Measurements from ENCODE around the gene AOC2. TPM values are rescaled to one million over a fixed set of nuclear protein-coding genes. Genes with fewer than 3 reads are reported as not detected.

AOC2 gene
- total and polyA plus RNA-seq, 9 of the 15 experiments (the other 6 are each of a cell fraction or from before 2014, with no cell fraction given) = 0.08 to 0.91 (median 0.49) TPM

GRCh38 chr17:42830971-42831370 is 13.4 kb upstream of the AOC2 start:
- no peak overlapping the region for H2AFZ ChIP-seq (ENCODE audit: low read depth, low read length)
- in situ Hi-C loops (cut with MboI) = no loop called here
- no peak overlapping the region for H3K4me2 ChIP-seq (ENCODE audit: insufficient read depth, low read length)

More at GRCh38 chr17:42830971-42831370, 13.4 kb upstream of the AOC2 start:
- CTCF ChIA-PET (ENCODE audit: low intra/inter-chr PET ratio) = no interaction called here
- no TSS peak for BruUV-seq (replicated peaks)
- 0 out of 2 replicates have a peak, but pooled peaks cover 5% of the 10 kb centered on the region for H4K20me1 ChIP-seq (replicated peaks; ENCODE audit: control insufficient read depth, insufficient read depth, low read length)
- intact Hi-C loops (cut with micrococcal nuclease) = no loop called here
- H3K9me1 ChIP-seq (ENCODE audit: control insufficient read depth, insufficient read depth, low read length) = no peaks in the 10 kb centered on the region
- ATAC-seq = no peak
- no peak overlapping the region for H3K4me3 ChIP-seq
- no peak for TF ChIP-seq POLR2AphosphoS2 (IDR thresholded peaks at IDR 0.05; ENCODE audit: low read length)
- TF ChIP-seq ID3 (CRISPR knock-in tag; IDR thresholded peaks at IDR 0.05) = no peak
- no peak for TF ChIP-seq ID3 (tag; IDR thresholded peaks at IDR 0.05)
- TF ChIP-seq SNRNP70 (optimal IDR thresholded peaks at IDR 0.05; ENCODE audit: low read depth, low read length) = no peak
- no peak for TF ChIP-seq FOXA1 (IDR thresholded peaks at IDR 0.05; ENCODE audit: borderline replicate concordance)
- TF ChIP-seq ZNF449 (CRISPR knock-in tag; IDR thresholded peaks at IDR 0.05) = no peak
- peaks cover 20% of the 10 kb centered on the region for H3K36me3 ChIP-seq (ENCODE audit: control insufficient read depth, insufficient read depth, low read length)
- peaks cover 3 to 14% of the 10 kb centered on the region in 2 experiments; a peak in 4 of 5 replicates for H3K4me1 ChIP-seq (replicated peaks in 1 of 2; ENCODE audit: control insufficient read depth in 2 of 2, insufficient read depth in 2 of 2, low read length in 2 of 2)
- no peak for DNase-seq (ENCODE audit: extremely low read depth in 1 of 4, low spot score in 3 of 4)
- POLR2A ChIA-PET = interaction anchor here (0.6 kb wide), 1 partner anchor 12 kb away, joined by 3 read pairs; no protein-coding TSS in a partner anchor
- no peak overlapping the region for H3K27ac ChIP-seq (ENCODE audit: extremely low read depth, low read depth, low read length)
- no peaks in the 10 kb centered on the region for H3K9me3 ChIP-seq (replicated peaks; ENCODE audit: control insufficient read depth, insufficient read depth, low read depth, low read length)
- H3K9ac ChIP-seq (ENCODE audit: insufficient read depth in 1 of 2, low read depth in 2 of 2, low read length in 2 of 2) = peak overlapping the region in 1 of 2 experiments; percentile 3; a peak in 1 of 4 replicates
- H3K27me3 ChIP-seq (ENCODE audit: control insufficient read depth in 2 of 2, insufficient read depth in 2 of 2, low read length in 2 of 2) = no peaks in the 10 kb centered on the region
- H3K79me2 ChIP-seq (ENCODE audit: control insufficient read depth, insufficient read depth, low read length) = peaks cover 37% of the 10 kb centered on the region
- FAIRE-seq = no peak
